GM21529 (cell line): ENCODE measurements around the gene FZR1.

ENCODE experiments used
- ATAC-seq: cut with Tn5 transposase; IDR thresholded peaks from one replicate; pipeline ENCODE4 v1.9.1; 2021; ENCODE audit not compliant: unreplicated experiment

FZR1 gene

DNA sequence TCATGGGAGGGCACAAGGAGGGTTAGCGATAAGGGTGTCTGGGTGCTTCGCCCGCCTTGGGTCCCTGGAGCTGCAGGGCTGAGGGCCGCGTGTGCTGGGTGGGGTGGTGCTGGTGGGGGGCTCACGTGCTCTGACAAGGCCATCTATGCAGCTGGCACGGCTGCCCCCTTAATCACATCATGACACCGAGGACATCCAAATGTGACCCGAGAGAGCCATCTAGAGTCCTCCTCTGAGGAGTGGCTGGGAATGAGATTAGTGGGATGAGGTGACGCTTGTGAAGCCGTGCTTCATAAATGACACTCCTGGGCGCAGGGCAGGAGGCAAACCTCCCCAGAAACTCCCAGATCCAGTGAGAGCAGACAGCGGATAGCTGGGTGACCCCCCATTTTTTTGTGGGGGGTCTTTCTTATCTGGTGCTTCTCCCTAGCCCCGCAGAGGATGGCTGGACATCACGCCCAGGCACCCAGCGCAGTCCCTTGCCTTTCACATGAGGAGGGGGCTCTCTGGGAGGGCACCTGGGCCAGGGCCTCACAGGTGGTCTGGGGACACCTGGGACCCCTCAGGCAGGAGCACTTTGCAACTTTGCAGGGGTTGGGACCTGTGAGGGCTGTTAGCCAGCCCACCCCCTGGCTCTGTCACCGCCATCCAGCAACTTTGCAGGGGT, 6.6 kb downstream of the FZR1 start:
- ATAC-seq: no peak

DNA sequence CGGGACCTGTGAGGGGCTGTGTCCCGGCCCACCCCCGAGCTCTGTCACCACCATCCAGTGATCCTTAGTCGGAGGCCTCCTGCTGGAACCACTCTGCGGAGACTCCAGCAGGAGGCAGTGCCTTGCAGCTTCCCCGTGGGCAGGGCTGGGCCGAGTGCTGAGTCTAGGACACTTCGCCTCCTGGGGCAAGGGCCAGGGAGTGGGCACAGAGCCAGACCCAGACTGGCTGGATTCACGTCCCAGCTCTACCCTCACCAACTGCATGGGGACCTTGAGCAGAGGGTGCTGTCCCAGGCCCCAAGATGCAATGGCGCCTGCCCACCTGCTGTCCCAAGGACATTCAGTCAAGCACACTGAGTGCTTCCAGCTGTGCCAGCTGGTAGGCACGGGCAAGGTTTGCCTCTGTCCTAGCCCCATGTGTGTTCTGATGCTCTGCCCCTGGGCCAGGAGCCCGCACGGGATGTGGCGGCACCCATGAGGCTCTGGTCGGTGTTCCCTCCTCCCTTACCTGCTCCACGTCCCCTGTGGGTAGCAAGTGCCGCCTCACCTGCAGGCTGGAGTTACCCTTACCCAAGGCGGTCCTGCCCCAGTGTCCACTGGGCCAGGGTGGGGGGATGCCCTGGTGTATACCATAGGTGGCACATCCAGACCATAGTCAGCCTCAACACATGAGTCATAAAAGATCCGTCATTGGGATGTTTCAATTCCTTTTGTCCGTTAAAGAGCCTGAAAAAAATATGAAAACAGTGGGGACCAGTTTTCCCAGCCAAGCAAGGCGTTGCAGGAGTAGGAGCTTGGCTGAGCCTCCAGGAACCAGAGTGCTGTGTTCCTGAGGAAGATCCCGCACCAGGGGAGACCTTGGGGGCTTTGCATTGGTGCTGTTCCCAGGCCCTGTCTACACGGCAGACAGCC, 7.4 kb downstream of the FZR1 start:
- no peak for ATAC-seq

DNA sequence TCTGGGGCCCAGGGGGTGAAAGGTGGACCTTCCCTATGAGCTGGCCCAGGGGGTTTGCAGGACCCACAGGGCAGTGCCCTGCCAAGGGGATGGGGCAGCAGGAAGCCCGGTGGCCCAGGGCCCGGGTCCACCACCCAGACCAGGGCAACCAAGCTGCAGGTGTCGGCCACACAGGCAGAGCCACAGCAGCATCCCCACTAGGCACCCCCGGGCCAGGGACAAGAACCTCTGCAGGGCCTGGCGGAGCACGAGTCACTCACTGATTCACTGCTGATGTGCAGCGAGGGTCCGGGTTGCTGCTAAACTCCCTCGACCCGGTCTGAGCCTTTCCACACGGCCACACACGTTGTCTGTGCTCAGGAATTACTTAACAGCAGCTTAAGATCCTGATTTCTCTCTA, 8.8 kb downstream of the FZR1 start:
- ATAC-seq: no peak

DNA sequence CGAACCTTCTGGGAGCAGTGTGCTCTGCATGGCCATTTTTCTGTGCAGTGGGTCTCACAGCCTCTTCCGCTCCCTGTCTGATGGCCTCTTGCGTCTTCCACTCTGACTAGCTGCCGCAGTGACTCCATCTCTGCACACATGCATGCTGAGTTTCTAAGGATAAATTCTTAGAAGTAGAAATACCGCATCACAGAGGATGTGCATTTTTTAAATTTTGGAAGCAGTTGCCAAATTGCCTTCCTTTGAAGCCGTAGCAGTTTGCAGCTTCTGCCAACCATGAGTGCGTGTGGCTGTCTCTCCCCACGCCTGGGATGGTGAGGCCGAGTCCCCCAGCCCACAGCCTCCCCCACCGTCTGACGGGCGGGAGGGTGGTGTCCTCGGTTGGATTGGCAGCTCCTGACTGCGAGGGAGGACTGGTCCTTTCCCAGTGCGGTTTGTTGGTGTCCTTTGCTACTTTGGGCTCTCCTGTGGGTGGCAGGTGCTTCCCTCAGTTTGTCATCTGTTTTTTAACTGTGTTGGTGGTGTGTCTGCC, 9.8 kb downstream of the FZR1 start:
- no peak for ATAC-seq

DNA sequence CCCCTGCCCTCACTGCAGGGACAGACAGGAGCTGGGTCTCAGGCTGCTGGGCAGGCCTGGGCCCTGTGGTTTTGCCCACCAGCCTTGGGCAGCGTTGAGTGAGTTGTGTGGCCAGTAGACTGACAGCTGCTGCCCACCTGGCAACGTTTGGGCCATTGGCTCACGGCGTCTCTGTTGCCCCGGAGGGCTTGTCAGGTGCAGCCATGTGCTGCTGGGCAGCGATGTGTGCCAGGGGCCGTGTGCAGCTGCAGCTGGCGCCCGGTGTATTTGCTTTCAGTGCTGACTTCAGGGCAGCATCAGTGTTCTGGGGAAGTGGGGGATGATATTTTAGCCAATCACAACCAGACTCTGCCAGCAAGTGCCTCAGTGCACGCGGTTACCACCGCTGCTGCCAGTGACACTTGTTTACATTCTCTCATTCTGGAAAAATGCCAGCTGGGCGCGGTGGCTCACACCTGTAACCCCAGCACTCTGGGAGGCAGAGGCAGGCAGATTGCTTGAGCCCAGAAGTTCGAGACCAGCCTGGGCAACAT, 10.6 kb downstream of the FZR1 start:
- ATAC-seq: no peak

DNA sequence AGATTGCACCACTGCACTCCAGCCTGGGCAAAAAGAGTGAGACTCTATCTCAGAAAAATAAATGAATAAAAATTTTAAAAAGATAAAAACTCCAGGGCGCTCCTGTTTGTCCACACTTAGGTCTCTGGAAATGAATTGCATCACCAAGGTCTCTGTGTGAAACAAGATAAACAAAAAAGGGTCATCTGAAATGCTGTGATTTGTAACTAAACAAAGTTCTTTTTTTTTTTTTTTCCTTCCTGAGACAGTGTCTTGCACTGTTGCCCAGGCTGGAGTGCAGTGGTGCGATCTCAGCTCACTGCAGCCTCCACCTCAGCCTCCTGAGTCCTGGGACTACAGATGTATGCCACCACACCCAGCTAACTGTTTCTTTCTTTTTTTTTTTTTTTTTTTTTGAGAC, 11.5 kb downstream of the FZR1 start:
- no peak for ATAC-seq

DNA sequence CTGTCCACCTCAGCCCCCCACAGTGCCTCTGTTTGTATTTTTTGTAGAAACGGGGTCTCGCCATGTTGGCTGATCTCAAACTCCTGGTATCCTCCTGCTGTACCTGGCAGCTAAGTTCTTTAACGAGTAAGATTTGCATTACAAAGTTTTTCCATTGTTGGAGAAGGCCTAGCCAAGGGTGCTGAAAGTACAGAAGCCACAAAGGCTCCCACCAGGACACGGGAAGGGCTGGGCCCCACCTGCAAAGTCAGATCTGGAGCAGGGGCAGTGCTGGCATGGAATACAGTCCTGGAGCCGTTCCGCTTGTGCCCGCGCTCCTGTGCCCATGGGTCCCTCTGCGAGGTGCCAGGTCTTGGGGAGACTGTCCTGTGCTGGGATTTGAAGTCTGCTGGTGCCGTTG, 12.1 kb downstream of the FZR1 start:
- no peak for ATAC-seq

DNA sequence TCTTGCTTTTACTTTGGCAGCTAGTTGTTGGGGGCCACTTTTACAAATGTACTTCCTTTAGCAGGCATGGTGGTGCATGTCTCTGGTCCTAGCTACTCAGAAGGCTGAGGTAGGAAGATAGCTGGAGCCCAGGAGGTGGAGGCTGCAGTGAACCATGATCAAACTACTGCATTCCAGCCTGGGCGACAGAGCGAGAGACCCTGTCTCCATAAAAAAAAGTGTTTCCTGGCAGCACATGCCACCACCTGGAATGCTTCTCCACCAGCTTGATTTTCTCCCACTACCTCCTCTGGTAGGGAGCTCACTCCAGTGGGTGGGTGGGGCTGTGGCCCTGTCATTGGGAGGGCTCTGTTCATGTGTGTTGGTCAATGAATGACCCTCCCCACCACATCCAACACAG, 12.5 kb downstream of the FZR1 start:
- ATAC-seq: no peak

DNA sequence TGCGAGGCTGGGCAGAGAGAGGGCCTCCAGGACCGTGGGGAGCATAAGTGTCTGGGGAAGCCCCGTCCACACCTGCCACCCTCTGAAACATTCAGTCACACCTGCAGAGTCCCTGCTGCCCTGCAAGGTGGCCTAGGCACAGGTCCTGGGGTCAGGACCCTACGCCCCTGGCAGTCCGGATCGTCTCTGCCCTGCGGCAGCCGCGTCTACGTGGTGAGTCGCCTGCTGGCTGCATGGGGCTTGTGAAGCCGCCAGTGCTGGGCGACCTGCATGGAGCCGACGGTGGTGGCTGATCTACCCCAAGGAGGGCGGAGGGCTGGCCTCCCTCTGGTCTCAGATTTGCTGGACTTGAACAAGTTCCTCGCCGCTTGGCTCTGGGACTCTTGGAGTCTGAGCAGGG, 13.0 kb downstream of the FZR1 start:
- ATAC-seq: no peak

DNA sequence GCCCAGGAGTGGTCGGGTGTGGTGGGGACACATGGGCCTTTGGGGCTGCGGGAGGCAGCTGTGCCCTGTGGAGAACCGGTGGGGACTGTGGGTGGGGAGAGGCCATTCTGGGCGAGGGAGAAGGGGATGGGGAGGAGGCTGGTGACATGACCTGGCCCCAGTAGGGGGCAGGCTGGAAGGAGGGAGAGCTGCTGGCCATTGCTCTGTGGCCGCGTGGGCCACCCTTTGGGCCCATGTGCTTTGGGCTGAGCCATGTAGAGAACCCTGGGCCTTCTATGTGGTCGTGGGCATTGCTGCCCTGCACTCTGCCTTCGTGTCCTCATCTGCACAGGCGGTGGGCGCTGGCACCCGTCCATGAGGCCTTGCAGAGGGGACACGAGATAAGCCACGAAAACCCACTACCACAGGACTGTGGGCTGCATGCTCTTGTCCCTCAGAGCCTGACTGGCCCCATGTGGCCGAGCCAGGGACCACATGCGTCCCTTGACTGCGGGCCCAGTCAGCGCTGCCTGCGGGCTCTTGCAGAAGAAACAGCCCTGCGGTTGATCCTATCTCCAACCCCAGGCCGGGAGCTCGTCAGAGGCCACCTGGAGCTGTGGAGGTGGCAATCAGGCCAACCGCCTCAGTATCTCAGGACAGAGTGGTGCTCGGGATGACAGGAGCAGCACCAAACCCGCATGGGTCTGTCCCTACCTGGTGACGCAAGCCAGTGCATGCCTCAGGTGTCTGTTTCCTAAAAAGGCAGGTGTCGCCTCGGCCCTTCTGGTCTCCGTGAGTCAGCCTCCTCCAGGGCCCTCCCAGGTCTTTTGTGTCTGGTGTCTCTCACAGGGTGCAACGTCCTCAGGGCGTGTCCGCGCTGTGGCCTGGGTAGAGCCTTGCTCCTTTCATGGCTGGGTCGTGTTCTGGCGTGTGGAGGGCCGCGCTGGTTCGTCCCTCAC, 14.3 kb downstream of the FZR1 start:
- no peak for ATAC-seq

DNA sequence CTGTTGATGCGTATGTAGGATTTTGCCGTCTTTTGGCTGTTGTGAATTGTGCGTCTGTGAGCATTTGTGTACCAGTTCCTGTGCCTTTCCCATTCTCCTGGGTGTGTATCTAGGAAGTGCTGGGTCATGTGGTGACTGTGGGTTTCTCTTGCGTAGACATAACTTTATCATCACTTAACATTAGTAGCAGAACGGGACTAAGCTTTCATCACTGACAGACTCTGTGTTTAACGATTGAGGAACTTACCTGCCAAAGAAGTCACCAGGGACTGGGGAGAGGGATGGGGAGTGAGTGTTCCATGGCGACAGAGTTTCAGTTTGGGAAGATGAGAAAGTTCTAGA, 15.0 kb downstream of the FZR1 start:
- ATAC-seq: no peak

DNA sequence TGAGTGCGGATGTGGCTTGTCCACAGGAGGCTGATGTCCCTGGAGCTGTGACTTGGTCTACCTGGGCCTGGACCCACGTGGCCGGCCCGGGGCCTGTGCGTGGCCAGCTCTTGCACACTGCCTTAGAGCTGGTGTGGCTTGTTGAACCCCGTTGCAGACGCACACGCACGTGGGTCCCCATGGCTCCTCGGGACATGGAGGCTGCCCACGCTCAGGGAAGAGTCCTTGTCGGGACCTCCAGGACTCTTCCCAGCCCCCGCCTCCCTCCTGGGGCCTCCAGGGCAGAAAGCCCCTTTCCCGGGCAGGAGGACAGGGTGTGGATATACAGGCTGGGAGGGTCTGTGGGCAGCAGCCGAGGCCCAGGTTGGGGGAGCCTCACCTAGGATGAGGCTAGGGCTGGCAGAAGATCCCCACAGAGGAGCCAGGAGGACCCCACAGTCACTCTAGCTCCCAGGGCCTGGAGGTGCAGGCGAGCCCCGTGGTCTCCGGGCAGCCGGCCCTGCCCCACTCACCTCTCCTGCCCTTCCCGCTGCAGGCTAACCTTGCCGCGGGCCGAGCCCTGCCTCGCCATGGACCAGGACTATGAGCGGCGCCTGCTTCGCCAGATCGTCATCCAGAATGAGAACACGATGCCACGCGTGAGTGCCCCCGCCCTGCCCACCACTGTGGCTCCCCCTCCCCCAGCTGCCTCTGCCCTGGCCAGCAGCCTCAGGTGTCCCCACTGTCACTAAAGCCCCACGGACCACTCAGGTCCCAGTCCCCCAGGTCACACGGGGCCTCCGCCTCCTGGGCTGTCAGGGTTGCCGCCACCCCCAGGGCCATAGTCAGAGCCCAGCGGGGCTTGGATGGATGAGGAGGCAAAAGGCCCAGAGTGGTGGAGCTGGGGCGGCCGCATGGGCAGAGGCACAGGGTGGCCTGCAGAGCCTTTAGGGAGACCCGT, 16.6 kb downstream of the FZR1 start:
- no peak for ATAC-seq

DNA sequence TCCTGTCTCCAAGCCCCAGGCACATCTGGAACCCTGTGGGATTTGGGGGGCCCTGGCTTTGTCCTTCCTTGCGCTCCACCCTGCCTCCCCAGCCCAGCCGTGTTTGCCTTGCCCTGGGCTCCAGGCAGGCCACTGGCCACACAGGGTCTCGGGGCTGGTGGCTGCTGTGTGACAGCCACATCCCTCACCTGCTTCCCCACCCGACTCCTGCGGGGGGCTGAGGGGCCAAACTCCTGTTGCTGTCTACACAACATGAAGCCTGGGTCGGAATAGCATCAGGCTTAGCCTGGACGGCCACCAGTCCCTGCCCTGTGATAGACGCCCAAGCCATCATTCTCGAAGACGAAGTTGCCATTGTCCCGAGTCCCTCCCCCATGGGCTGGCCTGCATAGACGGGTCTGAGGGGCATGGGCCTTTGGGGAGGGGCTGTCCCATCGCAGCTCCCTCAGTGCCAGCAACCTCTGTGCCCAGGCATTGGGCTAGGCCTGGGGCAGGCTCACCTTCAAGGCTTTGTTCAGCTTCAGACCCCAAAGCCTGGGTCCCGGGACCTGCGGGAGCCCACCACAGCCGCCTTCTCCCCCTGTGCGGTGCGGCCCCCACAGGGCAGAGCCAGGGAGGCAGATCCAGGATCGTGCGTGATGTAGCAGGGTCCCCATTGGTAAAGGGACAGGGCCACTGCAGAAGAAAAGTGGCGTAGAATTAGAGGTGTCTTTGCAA, 17.4 kb downstream of the FZR1 start:
- ATAC-seq: no peak

DNA sequence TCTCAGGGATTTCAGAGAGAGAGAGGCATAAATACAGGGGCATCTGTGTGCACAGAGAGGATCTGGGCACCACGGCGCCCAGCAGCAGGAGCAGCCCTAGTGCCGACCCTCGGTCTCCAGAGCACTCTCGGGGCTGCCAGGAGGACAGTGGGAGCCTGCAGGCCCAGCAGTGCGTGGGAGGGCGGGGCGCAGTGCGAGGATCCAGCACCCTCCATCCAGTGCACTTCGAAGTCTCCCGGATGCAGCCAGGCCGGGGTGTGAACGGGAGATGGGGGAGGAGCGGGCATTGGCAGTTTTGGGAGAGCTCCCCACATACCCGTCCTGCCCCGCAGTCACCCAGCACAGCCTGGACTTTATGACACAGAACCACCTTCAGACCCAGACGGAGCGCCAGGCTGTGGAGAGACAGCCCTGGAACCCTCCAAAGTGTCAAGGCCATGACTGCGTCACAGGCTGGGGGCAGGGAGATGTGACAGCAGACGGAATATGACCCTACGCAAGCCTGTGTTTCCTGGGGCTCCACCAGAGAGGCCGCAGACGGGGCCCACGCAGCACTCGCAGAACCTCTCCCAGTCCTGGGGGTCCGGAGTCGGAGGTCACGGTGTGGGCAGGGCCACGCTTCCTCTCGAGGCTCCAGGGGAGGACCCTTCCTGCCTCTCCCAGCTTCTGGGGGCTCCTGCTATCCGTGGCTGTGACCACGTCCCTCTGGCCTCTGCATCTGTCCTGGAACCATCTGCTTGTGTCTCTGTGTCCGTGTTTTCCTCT, 18.1 kb downstream of the FZR1 start:
- ATAC-seq: no peak

DNA sequence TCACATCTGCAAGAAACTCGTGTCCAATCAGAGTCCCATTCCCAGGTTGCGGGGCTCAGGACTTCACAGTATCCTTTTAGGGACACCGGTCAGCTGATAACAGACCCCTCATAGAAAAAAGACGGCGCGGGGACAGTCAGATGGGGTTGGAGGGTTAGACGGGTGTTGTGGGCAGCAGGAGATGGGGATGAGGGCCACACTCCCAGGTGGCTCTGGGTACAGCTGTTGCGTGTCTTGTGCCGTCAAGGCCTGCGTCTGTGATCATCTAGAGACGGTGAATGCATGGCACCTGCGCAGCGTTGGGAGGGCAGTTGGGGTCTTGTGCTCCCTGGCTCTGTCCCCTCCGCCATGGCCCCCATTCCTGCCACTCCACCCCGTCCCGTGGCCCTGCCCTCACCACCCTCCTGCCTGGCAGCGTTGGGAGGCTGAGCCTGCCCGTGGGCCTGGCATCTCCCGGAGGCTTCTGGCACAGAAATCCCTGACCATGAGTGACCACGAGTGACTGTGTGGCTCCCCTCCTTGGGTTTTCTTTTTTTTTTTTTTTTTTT, 18.9 kb downstream of the FZR1 start:
- ATAC-seq: no peak

DNA sequence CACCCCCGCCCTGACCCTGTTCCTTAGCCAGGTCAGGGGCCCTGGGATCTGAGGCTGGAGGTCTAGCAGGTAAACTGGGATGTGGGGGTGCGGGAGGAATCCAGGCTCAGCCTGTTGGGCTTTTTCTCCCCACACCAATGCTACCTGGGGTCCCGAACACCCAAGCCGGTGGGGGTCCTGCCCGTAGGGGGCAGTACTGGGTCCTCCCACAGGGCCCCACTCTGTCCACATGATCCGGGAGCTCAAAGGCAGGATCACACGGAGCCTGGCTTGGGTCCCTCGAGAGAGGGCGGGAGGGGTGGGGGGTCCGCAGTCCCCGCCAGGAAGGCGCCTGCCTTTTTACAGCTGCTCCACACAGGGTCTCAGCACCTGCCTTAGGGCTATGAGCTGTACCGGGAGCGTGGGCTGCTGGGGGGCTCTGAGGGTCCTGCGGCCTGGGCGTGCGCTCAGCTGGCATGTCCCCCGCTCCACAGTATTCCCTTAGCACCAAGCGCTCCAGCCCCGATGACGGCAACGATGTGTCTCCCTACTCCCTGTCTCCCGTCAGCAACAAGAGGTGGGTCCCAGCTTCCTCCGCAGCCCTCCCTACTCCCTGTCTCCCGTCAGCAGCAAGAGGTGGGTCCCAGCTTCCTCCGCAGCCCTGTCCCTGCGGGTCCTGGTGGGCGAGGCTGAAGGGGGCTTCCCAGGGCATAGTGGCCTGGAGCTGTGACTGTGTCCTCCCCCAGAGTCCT, 20.6 kb downstream of the FZR1 start:
- ATAC-seq: no peak

DNA sequence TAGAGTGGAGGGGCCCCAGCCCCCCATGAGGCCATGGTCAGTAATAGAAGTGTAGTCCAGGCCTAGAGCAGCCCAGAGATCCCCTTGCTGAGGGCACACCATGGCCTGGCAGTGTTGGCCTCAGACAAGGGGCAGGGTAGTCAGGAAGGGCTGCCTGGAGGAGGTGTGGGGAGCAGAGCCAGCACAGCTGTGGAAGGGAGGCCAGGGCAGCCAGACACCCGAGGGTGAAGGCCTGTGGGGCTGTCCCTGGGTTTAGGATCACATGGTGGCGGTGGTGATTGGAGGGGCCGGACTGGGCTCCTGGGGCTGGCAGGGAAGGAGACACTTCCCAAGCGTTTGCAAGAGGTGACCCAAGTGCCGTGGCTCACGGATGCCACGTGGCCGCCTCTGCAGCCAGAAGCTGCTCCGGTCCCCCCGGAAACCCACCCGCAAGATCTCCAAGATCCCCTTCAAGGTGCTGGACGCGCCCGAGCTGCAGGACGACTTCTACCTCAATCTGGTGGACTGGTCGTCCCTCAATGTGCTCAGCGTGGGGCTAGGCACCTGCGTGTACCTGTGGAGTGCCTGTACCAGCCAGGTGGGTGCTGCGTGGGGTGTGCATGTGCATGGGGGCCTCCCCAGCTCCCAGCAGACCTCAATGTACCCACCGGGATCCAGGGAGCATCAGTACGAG, 21.3 kb downstream of the FZR1 start:
- no peak for ATAC-seq
